ENCODE data around the gene DTD1.

The DTD1 gene

GRCh38 chr20:18683839-18684238 lies 96.0 kb downstream of the DTD1 start:
- H3K27ac ChIP-seq (ENCODE audit: low read depth, low read length): no peak overlapping the region
- no peaks in the 10 kb centered on the region for H3K36me3 ChIP-seq (ENCODE audit: control insufficient read depth, low read length)
- no peak overlapping the region for H3K4me2 ChIP-seq (ENCODE audit: low read length)
- no peak for TF ChIP-seq EZH2phosphoT487 (IDR thresholded peaks at IDR 0.05; ENCODE audit: borderline replicate concordance, low read length)
- H4K20me1 ChIP-seq (ENCODE audit: control insufficient read depth, insufficient read depth, low read depth, low read length): no peaks in the 10 kb centered on the region
- no peaks in the 10 kb centered on the region for H3K9me2 ChIP-seq (replicated peaks; ENCODE audit: control insufficient read depth, low read length)
- H3F3A ChIP-seq (ENCODE audit: control insufficient read depth, insufficient read depth): no peaks in the 10 kb centered on the region
- peaks cover under 1% of the 10 kb centered on the region for H3K4me1 ChIP-seq (ENCODE audit: control insufficient read depth, low read length)
- no peaks in the 10 kb centered on the region for H3K9me3 ChIP-seq (ENCODE audit: control insufficient read depth, insufficient read depth, low read length)
- H3K4me3 ChIP-seq (ENCODE audit: low read length): no peak overlapping the region
- no peaks in the 10 kb centered on the region for H3K79me2 ChIP-seq (ENCODE audit: control insufficient read depth, low read length)
- H3K27me3 ChIP-seq (ENCODE audit: control insufficient read depth, low read length): no peaks in the 10 kb centered on the region

- H3K27ac ChIP-seq (ENCODE audit: low read depth, low read length): no peak overlapping the region
- no peak overlapping the region for H3K4me2 ChIP-seq (ENCODE audit: low read length)
- no peaks in the 10 kb centered on the region for H4K20me1 ChIP-seq (ENCODE audit: control insufficient read depth, insufficient read depth, low read depth, low read length)
- no peaks in the 10 kb centered on the region for H3K36me3 ChIP-seq (ENCODE audit: control insufficient read depth, low read length)
- no peaks in the 10 kb centered on the region for H3K4me1 ChIP-seq (ENCODE audit: control insufficient read depth, low read length)
- H3K9me2 ChIP-seq (replicated peaks; ENCODE audit: control insufficient read depth, low read length): no peaks in the 10 kb centered on the region
- H3F3A ChIP-seq (ENCODE audit: control insufficient read depth, insufficient read depth): no peaks in the 10 kb centered on the region
- H3K79me2 ChIP-seq (ENCODE audit: control insufficient read depth, low read length): no peaks in the 10 kb centered on the region
- no peak overlapping the region for H3K4me3 ChIP-seq (ENCODE audit: low read length)
- H3K27me3 ChIP-seq (ENCODE audit: control insufficient read depth, low read length): no peaks in the 10 kb centered on the region
- H3K9me3 ChIP-seq (ENCODE audit: control insufficient read depth, insufficient read depth, low read length): no peaks in the 10 kb centered on the region
- TF ChIP-seq CTCF (IDR thresholded peaks at IDR 0.05; ENCODE audit: low read depth, low read length, poor library complexity, severe bottlenecking) (no peak), EZH2phosphoT487 (IDR thresholded peaks at IDR 0.05; ENCODE audit: borderline replicate concordance, low read length) (no peak)
These were observed 96.9 kb downstream of the DTD1 start for GRCh38 chr20:18684775-18685174.

DNA sequence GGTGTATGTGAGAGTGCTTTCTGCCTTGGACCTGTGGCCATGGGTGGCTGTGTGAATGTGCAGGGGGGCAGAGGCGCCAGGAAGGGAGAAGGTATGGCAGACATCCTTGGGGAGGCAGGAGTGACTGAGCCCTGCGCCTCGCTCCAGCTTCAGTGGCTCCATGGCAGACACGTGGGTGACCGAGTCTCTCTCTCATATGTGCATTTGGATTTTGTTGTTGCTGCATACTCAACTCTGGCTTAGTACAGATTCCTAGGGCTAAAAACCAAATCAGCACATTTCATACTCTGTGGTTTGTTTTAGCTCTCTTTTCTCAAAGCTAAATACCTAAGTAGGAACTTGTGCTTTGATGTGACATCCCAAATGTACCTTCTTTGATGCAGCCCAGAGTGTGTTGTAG lies 97.6 kb downstream of the DTD1 start:
- H3K79me2 ChIP-seq (ENCODE audit: control insufficient read depth, low read length): no peaks in the 10 kb centered on the region
- H3K4me2 ChIP-seq (ENCODE audit: low read length): no peak overlapping the region
- H3K27ac ChIP-seq (ENCODE audit: low read depth, low read length): no peak overlapping the region
- TF ChIP-seq EZH2phosphoT487 (IDR thresholded peaks at IDR 0.05; ENCODE audit: borderline replicate concordance, low read length): no peak
- TF ChIP-seq CTCF (IDR thresholded peaks at IDR 0.05; ENCODE audit: low read depth, low read length, poor library complexity, severe bottlenecking): no peak
- no peaks in the 10 kb centered on the region for H3K9me2 ChIP-seq (replicated peaks; ENCODE audit: control insufficient read depth, low read length)
- no peaks in the 10 kb centered on the region for H3K36me3 ChIP-seq (ENCODE audit: control insufficient read depth, low read length)
- H3K9me3 ChIP-seq (ENCODE audit: control insufficient read depth, insufficient read depth, low read length): no peaks in the 10 kb centered on the region
- H3K27me3 ChIP-seq (ENCODE audit: control insufficient read depth, low read length): no peaks in the 10 kb centered on the region
- no peaks in the 10 kb centered on the region for H4K20me1 ChIP-seq (ENCODE audit: control insufficient read depth, insufficient read depth, low read depth, low read length)
- no peak overlapping the region for H3K4me3 ChIP-seq (ENCODE audit: low read length)
- H3K4me1 ChIP-seq (ENCODE audit: control insufficient read depth, low read length): no peaks in the 10 kb centered on the region
- H3F3A ChIP-seq (ENCODE audit: control insufficient read depth, insufficient read depth): no peaks in the 10 kb centered on the region

DNA sequence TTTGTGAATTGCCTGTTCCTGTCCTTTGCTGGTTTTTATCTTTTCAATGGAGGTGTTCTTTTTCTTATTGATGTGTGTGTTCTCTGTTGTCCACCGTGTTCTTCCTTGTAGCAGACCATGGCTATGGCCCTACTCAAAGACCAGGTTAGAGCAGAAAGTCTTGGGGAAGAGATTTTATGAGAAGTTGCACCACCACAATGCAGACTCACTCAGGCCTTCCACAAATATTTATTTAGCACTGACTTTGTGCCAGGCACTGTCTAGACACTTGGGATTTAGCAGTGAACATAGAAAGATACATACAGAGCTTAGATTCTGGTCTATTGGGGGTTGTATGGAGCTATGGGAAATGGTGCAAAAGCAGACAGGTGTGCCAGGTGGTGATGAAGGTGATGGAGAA lies 98.8 kb downstream of the DTD1 start:
- TF ChIP-seq CTCF (IDR thresholded peaks at IDR 0.05; ENCODE audit: low read depth, low read length, poor library complexity, severe bottlenecking) (no peak), EZH2phosphoT487 (IDR thresholded peaks at IDR 0.05; ENCODE audit: borderline replicate concordance, low read length) (no peak)
- H3K9me2 ChIP-seq (replicated peaks; ENCODE audit: control insufficient read depth, low read length): no peaks in the 10 kb centered on the region
- H3K4me1 ChIP-seq (ENCODE audit: control insufficient read depth, low read length): no peaks in the 10 kb centered on the region
- no peaks in the 10 kb centered on the region for H3K9me3 ChIP-seq (ENCODE audit: control insufficient read depth, insufficient read depth, low read length)
- no peak overlapping the region for H3K4me3 ChIP-seq (ENCODE audit: low read length)
- H3K27ac ChIP-seq (ENCODE audit: low read depth, low read length): no peak overlapping the region
- H3K4me2 ChIP-seq (ENCODE audit: low read length): no peak overlapping the region
- H3F3A ChIP-seq (ENCODE audit: control insufficient read depth, insufficient read depth): no peaks in the 10 kb centered on the region
- no peaks in the 10 kb centered on the region for H3K27me3 ChIP-seq (ENCODE audit: control insufficient read depth, low read length)
- no peaks in the 10 kb centered on the region for H4K20me1 ChIP-seq (ENCODE audit: control insufficient read depth, insufficient read depth, low read depth, low read length)
- no peaks in the 10 kb centered on the region for H3K36me3 ChIP-seq (ENCODE audit: control insufficient read depth, low read length)
- no peaks in the 10 kb centered on the region for H3K79me2 ChIP-seq (ENCODE audit: control insufficient read depth, low read length)

All from DOHH2 (cell line).